ENCODE data around the gene NFATC1.

Gene NFATC1

DNA sequence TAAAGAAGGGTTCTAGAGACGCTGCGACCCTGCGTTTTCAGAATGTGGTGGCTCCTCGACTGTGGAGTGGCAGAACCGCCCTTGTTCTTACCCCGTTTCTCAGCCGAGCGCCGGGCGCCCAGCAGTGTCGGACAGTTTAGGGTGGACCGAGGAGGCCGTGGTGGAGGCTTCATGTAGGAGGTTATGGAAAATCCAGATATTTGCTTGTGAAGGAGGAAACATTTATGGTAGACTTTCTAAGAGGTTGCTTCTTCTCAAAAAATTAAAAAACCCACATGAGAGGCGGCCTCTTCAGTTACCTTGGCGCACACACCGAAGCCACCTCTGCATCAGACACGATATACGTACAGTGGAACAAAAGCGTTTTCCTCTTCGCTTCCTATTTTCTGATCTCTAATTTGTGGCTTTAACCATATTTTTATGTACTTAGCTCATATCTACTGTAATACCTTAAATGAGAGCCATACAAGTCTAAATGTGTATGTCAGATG, 120.8 kb downstream of the NFATC1 start:
- peaks cover 24% of the 10 kb centered on the region for H3K4me1 ChIP-seq (ENCODE audit: control insufficient read depth, low read length)

DNA sequence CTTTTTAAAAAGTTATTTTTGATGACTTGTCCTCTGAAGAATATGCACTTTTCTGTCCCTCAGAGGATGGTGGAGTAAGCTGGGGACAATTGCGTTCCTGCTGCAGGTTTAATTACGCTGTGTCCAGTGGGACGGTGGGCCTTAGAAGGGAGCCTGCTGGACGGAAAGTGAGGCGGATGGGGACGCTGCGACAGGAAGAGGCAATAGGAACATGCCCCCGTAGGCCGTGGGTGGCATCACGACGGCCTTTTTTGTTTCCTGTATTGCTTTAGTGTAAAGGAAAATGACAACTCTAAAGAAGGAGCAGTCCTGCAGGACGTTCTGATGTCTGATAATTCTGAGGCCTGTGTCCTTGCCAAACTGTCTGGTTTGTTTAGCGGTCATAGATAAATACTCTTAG, 121.6 kb downstream of the NFATC1 start:
- Histone ChIP-seq H3K27me3 (ENCODE audit: control insufficient read depth, low read length) (no peaks in the 10 kb centered on the region), H3K4me2 (ENCODE audit: low read length) (no peak overlapping the region), H3F3A (ENCODE audit: control insufficient read depth, insufficient read depth) (peaks cover 12% of the 10 kb centered on the region), H3K36me3 (ENCODE audit: control insufficient read depth, low read length) (no peaks in the 10 kb centered on the region), H3K9me3 (ENCODE audit: control insufficient read depth, insufficient read depth, low read length) (no peaks in the 10 kb centered on the region), H3K4me1 (ENCODE audit: control insufficient read depth, low read length) (peaks cover 33% of the 10 kb centered on the region), H3K27ac (ENCODE audit: low read depth, low read length) (no peak overlapping the region), H3K79me2 (ENCODE audit: control insufficient read depth, low read length) (no peaks in the 10 kb centered on the region), H3K4me3 (ENCODE audit: low read length) (no peak overlapping the region), H4K20me1 (ENCODE audit: control insufficient read depth, insufficient read depth, low read depth, low read length) (no peaks in the 10 kb centered on the region), H3K9me2 (replicated peaks; ENCODE audit: control insufficient read depth, low read length) (no peaks in the 10 kb centered on the region)
- TF ChIP-seq, protein P1, sequence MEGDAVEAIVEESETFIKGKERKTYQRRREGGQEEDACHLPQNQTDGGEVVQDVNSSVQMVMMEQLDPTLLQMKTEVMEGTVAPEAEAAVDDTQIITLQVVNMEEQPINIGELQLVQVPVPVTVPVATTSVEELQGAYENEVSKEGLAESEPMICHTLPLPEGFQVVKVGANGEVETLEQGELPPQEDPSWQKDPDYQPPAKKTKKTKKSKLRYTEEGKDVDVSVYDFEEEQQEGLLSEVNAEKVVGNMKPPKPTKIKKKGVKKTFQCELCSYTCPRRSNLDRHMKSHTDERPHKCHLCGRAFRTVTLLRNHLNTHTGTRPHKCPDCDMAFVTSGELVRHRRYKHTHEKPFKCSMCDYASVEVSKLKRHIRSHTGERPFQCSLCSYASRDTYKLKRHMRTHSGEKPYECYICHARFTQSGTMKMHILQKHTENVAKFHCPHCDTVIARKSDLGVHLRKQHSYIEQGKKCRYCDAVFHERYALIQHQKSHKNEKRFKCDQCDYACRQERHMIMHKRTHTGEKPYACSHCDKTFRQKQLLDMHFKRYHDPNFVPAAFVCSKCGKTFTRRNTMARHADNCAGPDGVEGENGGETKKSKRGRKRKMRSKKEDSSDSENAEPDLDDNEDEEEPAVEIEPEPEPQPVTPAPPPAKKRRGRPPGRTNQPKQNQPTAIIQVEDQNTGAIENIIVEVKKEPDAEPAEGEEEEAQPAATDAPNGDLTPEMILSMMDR (IDR thresholded peaks at IDR 0.05; ENCODE audit: low read depth, low read length, poor library complexity, severe bottlenecking) = no peak
- TF ChIP-seq EZH2phosphoT487 (IDR thresholded peaks at IDR 0.05; ENCODE audit: borderline replicate concordance, low read length) = no peak

More for the DNA sequence above, 120.8 kb downstream of the NFATC1 start:
- Histone ChIP-seq H3K9me3 (ENCODE audit: control insufficient read depth, insufficient read depth, low read length) (no peaks in the 10 kb centered on the region), H3F3A (ENCODE audit: control insufficient read depth, insufficient read depth) (peaks cover 7% of the 10 kb centered on the region), H3K27ac (ENCODE audit: low read depth, low read length) (no peak overlapping the region), H3K27me3 (ENCODE audit: control insufficient read depth, low read length) (no peaks in the 10 kb centered on the region), H4K20me1 (ENCODE audit: control insufficient read depth, insufficient read depth, low read depth, low read length) (no peaks in the 10 kb centered on the region), H3K36me3 (ENCODE audit: control insufficient read depth, low read length) (no peaks in the 10 kb centered on the region), H3K9me2 (replicated peaks; ENCODE audit: control insufficient read depth, low read length) (no peaks in the 10 kb centered on the region), H3K4me2 (ENCODE audit: low read length) (no peak overlapping the region), H3K79me2 (ENCODE audit: control insufficient read depth, low read length) (no peaks in the 10 kb centered on the region), H3K4me3 (ENCODE audit: low read length) (no peak overlapping the region)
- no peak for TF ChIP-seq EZH2phosphoT487 (IDR thresholded peaks at IDR 0.05; ENCODE audit: borderline replicate concordance, low read length)

DNA sequence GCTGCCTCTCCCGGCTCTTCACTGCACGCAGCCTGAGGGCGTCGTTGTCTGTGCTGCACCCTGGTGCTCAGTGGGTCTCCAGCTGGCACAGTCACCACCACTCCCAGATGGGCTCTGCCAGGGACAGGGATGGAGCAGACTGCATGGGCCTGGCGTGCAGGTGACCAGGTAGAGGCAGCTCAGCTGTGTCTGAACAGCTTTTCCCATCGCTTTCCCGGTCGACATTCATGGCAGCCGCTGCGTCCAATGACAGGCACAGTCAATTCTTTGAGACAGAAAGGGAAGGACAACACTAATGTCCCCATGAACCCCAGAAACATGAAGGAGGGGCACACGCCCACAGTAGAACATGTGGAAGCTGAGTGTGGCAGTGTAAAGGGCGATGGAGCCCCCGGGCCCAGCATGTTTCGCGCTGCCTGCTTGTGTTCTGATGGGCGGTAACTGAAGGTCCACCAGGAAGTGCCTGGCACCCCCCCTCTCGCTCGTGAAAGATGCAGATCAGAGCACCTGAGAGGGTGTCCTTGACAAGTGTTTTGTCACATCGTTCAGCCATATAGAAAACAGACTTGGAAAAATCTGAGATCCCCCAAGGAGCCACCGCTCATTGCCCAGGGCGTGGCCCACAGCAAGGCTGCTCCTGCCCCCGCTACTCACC, 122.4 kb downstream of the NFATC1 start:
- Histone ChIP-seq H4K20me1 (ENCODE audit: control insufficient read depth, insufficient read depth, low read depth, low read length) (no peaks in the 10 kb centered on the region), H3K27me3 (ENCODE audit: control insufficient read depth, low read length) (no peaks in the 10 kb centered on the region), H3K4me3 (ENCODE audit: low read length) (no peak overlapping the region), H3K36me3 (ENCODE audit: control insufficient read depth, low read length) (0 out of 2 replicates have a peak, but pooled peaks cover 3% of the 10 kb centered on the region), H3K4me1 (ENCODE audit: control insufficient read depth, low read length) (peaks cover 41% of the 10 kb centered on the region), H3K9me3 (ENCODE audit: control insufficient read depth, insufficient read depth, low read length) (no peaks in the 10 kb centered on the region), H3K4me2 (ENCODE audit: low read length) (no peak overlapping the region), H3F3A (ENCODE audit: control insufficient read depth, insufficient read depth) (peaks cover 21% of the 10 kb centered on the region), H3K9me2 (replicated peaks; ENCODE audit: control insufficient read depth, low read length) (no peaks in the 10 kb centered on the region), H3K79me2 (ENCODE audit: control insufficient read depth, low read length) (no peaks in the 10 kb centered on the region), H3K27ac (ENCODE audit: low read depth, low read length) (no peak overlapping the region)
- TF ChIP-seq EZH2phosphoT487 (IDR thresholded peaks at IDR 0.05; ENCODE audit: borderline replicate concordance, low read length) = no peak
- TF ChIP-seq, protein P1 (IDR thresholded peaks at IDR 0.05; ENCODE audit: low read depth, low read length, poor library complexity, severe bottlenecking) = no peak

DNA sequence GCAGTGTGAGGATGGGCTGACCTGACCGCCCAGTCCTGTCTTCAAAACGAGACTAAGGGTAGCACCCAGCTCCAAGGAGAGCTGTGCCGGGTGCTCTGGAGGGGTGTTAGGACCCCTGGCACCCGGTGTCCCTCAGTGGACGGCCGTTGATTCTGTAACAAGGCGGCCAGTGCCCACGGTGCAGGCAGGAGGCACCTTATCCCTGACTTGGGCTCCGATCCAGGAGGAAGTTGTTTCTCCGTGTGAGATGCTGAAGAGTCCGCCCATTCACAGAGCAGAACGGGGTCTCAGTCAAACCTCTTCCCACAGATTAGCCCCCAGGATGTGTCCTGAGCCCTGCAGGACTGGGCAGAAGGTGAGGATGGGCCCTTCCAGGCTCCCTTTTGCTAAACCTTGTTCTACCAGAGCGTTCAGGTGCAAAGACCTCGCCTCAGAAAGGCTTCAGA, 123.0 kb downstream of the NFATC1 start:
- Histone ChIP-seq H3K4me3 (ENCODE audit: low read length) (no peak overlapping the region), H3K27ac (ENCODE audit: low read depth, low read length) (no peak overlapping the region), H3K36me3 (ENCODE audit: control insufficient read depth, low read length) (0 out of 2 replicates have a peak, but pooled peaks cover 3% of the 10 kb centered on the region), H3K27me3 (ENCODE audit: control insufficient read depth, low read length) (no peaks in the 10 kb centered on the region), H4K20me1 (ENCODE audit: control insufficient read depth, insufficient read depth, low read depth, low read length) (no peaks in the 10 kb centered on the region), H3F3A (ENCODE audit: control insufficient read depth, insufficient read depth) (peaks cover 26% of the 10 kb centered on the region), H3K79me2 (ENCODE audit: control insufficient read depth, low read length) (no peaks in the 10 kb centered on the region), H3K4me2 (ENCODE audit: low read length) (no peak overlapping the region), H3K9me3 (ENCODE audit: control insufficient read depth, insufficient read depth, low read length) (no peaks in the 10 kb centered on the region), H3K9me2 (replicated peaks; ENCODE audit: control insufficient read depth, low read length) (no peaks in the 10 kb centered on the region), H3K4me1 (ENCODE audit: control insufficient read depth, low read length) (peaks cover 46% of the 10 kb centered on the region)
- TF ChIP-seq EZH2phosphoT487 (IDR thresholded peaks at IDR 0.05; ENCODE audit: borderline replicate concordance, low read length) = no peak
- TF ChIP-seq, protein P1 (IDR thresholded peaks at IDR 0.05; ENCODE audit: low read depth, low read length, poor library complexity, severe bottlenecking) = no peak
